MM.1S (cell line): ENCODE data around the gene SPANXN4.

Experiments used
- DNase-seq: peaks from one replicate; pipeline ENCODE4 v3.0.0-alpha.2; 2015
- H2AFZ ChIP-seq: fragments of 300-600 bp; sonication (generic); 2 replicates; pipeline ENCODE4 v1.6.0; 2016; ENCODE audit warnings: antibody characterized with exemption, low read length
- H3F3A ChIP-seq: fragments of 300-600 bp; sonication (generic); 2 replicates; pipeline ENCODE4 v1.6.1; 2016; ENCODE audit warnings: mild to moderate bottlenecking, antibody characterized with exemption, low read length, moderate library complexity, mixed read lengths; ENCODE audit not compliant: insufficient read depth
- H3K27ac ChIP-seq: fragments of 300-600 bp; sonication (generic); 2 replicates; pipeline ENCODE4 v1.5.1; 2016; ENCODE audit warnings: mild to moderate bottlenecking, low read length
- H3K27me3 ChIP-seq: fragments of 300-600 bp; sonication (generic); replicated peaks from 2 replicates; pipeline ENCODE4 v1.6.0; 2016; ENCODE audit warnings: low read length; ENCODE audit not compliant: insufficient read depth
- H3K36me3 ChIP-seq: fragments of 300-600 bp; sonication (generic); replicated peaks from 2 replicates; pipeline ENCODE4 v1.6.1; 2016; ENCODE audit warnings: mild to moderate bottlenecking, low read length, mixed read lengths; ENCODE audit not compliant: insufficient read depth
- H3K4me1 ChIP-seq: fragments of 300-600 bp; sonication (generic); 2 replicates; pipeline ENCODE4 v1.6.1; 2016; ENCODE audit warnings: low read length, mixed read lengths
- H3K4me2 ChIP-seq: fragments of 300-600 bp; sonication (generic); 2 replicates; pipeline ENCODE4 v1.6.0; 2016; ENCODE audit warnings: low read depth, low read length
- H3K4me3 ChIP-seq: fragments of 300-600 bp; sonication (generic); 2 replicates; pipeline ENCODE4 v1.5.1; 2016; ENCODE audit warnings: low read length, mixed read lengths
- H3K79me2 ChIP-seq: fragments of 300-600 bp; sonication (generic); 2 replicates; pipeline ENCODE4 v1.6.1; 2016; ENCODE audit warnings: mixed run types, low read length, mixed read lengths
- H3K9ac ChIP-seq: fragments of 300-600 bp; sonication (generic); 2 replicates; pipeline ENCODE4 v1.6.1; 2016; ENCODE audit warnings: low read length, mixed read lengths
- H3K9me2 ChIP-seq: fragments of 300-600 bp; sonication (generic); replicated peaks from 2 replicates; pipeline ENCODE4 v1.6.1; 2016; ENCODE audit warnings: mild to moderate bottlenecking, low read length, mixed read lengths; ENCODE audit not compliant: insufficient read depth
- H3K9me3 ChIP-seq: fragments of 300-600 bp; sonication (generic); replicated peaks from 2 replicates; pipeline ENCODE4 v1.6.1; 2016; ENCODE audit warnings: mild to moderate bottlenecking, low read length, mixed read lengths; ENCODE audit not compliant: insufficient read depth
- H4K20me1 ChIP-seq: fragments of 300-600 bp; sonication (generic); 2 replicates; pipeline ENCODE4 v1.6.1; 2016; ENCODE audit warnings: mild to moderate bottlenecking, low read length, moderate library complexity, mixed read lengths; ENCODE audit not compliant: insufficient read depth
- EZH2 ChIP-seq: fragments of 300-600 bp; sonication (generic); optimal IDR thresholded peaks from 2 replicates; pipeline ENCODE3; 2017; ENCODE audit warnings: low read depth, mild to moderate bottlenecking, antibody characterized with exemption, low read length, mixed read lengths
- EZH2phosphoT487 ChIP-seq: fragments of 300-600 bp; sonication (generic); IDR thresholded peaks from 2 replicates; pipeline ENCODE4 v1.6.1; 2018; ENCODE audit warnings: antibody characterized with exemption, low read length
- TF ChIP-seq, protein P1 (sequence below): fragments of 300-600 bp; sonication (generic); IDR thresholded peaks from 2 replicates; pipeline ENCODE4 v1.5.1; 2016; ENCODE audit warnings: antibody characterized with exemption, low read length, mixed read lengths

Gene SPANXN4, protein sequence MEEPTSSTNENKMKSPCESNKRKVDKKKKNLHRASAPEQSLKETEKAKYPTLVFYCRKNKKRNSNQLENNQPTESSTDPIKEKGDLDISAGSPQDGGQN

DNA sequence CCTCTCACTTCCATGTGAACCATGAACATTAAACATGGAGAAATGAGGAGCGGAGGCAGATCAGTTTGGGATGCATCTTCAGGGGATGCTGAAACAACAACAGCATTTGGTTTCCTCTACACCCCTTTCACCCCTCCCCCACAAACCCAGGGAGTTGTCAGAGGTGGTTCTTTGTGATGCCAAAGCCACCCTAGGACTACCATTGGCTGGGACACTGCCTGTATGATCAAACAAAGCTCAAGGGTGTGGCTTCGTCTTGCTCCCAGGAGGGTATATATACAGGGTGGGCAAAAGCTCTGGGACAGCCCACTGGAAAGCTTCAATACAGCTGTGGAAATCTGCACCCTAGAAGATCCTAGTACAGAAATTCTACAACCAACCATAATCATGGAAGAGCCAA, at the start of gene SPANXN4:
SPANXN4 (plus strand) TSS at position 301 of the 400 bp plus-strand sequence; CDS start at position 388, 87 bp downstream.
- DNase-seq: no peak
- Histone ChIP-seq H3F3A (no peaks in the 10 kb centered on the region), H2AFZ (no peak within 1 kb of the TSS), H3K27me3 (no peaks in the 10 kb centered on the region), H3K9me2 (no peaks in the 10 kb centered on the region), H4K20me1 (no peaks in the 10 kb centered on the region), H3K4me2 (no peak within 1 kb of the TSS), H3K9me3 (no peaks in the 10 kb centered on the region), H3K27ac (no peak within 1 kb of the TSS), H3K36me3 (no peaks in the 10 kb centered on the region), H3K9ac (no peak within 1 kb of the TSS), H3K4me1 (no peaks in the 10 kb centered on the region), H3K79me2 (no peaks in the 10 kb centered on the region), H3K4me3 (no peak within 1 kb of the TSS)
- TF ChIP-seq EZH2 (no peak), EZH2phosphoT487 (no peak)
- TF ChIP-seq, protein P1, sequence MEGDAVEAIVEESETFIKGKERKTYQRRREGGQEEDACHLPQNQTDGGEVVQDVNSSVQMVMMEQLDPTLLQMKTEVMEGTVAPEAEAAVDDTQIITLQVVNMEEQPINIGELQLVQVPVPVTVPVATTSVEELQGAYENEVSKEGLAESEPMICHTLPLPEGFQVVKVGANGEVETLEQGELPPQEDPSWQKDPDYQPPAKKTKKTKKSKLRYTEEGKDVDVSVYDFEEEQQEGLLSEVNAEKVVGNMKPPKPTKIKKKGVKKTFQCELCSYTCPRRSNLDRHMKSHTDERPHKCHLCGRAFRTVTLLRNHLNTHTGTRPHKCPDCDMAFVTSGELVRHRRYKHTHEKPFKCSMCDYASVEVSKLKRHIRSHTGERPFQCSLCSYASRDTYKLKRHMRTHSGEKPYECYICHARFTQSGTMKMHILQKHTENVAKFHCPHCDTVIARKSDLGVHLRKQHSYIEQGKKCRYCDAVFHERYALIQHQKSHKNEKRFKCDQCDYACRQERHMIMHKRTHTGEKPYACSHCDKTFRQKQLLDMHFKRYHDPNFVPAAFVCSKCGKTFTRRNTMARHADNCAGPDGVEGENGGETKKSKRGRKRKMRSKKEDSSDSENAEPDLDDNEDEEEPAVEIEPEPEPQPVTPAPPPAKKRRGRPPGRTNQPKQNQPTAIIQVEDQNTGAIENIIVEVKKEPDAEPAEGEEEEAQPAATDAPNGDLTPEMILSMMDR: no peak

DNA sequence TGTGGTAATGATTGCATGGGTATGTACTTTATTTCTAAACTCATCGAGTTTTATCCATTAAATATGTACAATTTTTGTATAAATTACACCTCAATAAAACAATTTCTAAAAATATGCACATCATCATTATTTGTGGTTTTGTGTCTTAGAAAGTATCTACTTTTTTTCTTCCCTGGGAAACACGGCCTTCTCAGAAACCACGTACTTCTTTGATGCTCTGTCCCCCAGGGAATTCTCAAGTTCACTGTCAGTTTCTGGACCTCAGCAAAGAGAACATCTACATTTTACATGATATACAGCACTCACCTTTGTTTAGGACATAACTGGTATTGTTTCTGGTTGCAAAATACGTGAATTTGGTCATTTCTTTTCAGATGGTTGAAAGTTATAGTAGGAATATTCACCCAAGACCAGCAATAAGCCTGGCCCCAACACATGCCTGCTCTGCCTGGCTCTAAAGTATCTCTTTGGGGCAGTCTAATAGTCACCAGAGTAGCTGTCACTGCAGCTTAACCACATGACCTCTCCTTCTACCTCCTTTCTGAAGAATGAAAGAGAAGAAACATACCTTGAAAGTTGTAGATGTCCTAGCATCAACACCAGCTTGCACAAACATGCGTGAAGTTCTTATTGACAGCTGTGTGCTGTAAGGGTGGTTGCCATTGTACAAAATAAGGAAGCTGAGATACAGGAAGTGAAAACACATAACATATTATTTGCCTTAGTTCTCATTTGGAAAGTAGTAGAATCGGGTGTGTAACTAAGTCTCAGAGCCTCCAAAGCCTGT, 48.4 kb upstream of the SPANXN4 start:
- Histone ChIP-seq H3K27ac (peak overlapping the region; percentile 70; the same call in 1 of the 2 replicates), H3K27me3 (no peaks in the 10 kb centered on the region), H3K36me3 (no peaks in the 10 kb centered on the region), H4K20me1 (no peaks in the 10 kb centered on the region), H3F3A (peaks cover 13% of the 10 kb centered on the region; the same call in 1 of the 2 replicates), H3K4me3 (peak overlapping the region; percentile 30; the same call in 1 of the 2 replicates), H2AFZ (peak overlapping the region; percentile 50), H3K9me2 (no peaks in the 10 kb centered on the region), H3K9ac (no peak overlapping the region), H3K4me2 (peak overlapping the region; percentile 68), H3K4me1 (peaks cover 19% of the 10 kb centered on the region; the same call in 1 of the 2 replicates), H3K79me2 (no peaks in the 10 kb centered on the region), H3K9me3 (no peaks in the 10 kb centered on the region)
- TF ChIP-seq EZH2: no peak
- TF ChIP-seq, protein P1: no peak
- no peak for TF ChIP-seq EZH2phosphoT487
- DNase-seq: peak; percentile 37

DNA sequence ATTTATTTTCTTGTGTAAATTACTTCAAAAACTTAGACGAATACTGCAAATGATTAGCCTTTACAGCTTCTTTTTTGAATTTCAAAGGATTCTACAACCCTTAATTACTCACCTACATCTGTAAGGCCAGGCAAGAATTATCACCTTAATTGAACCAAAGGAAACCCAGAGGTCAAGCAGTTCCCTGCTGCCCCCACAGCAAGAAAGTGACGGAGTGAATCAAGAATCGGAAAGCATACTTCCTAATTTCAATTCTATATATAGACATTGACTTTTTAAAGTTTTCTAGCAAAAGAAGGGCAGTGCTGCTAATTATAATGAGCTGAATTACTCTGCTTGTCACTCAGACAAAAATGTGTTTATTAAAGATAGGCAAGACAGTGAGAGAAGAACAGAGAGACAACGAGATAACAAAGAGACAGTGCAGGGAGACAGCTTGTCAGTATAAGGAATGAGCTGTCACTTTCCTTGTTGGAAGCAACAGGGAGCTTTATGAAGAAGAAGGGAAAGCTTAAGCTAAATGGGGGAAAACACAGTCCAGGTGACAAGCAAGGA, 47.5 kb upstream of the SPANXN4 start:
- TF ChIP-seq EZH2 (no peak), EZH2phosphoT487 (no peak)
- TF ChIP-seq, protein P1: no peak
- no peaks in the 10 kb centered on the region for H3K9me3 ChIP-seq
- H3K4me1 ChIP-seq: peaks cover 23% of the 10 kb centered on the region; the same call in 1 of the 2 replicates
- no peaks in the 10 kb centered on the region for H4K20me1 ChIP-seq
- peak; percentile 14 for DNase-seq
- 0 out of 2 replicates have a peak overlapping the region, but pooled peaks have one; percentile 9 for H3K4me3 ChIP-seq
- no peaks in the 10 kb centered on the region for H3K79me2 ChIP-seq
- H2AFZ ChIP-seq: 0 out of 2 replicates have a peak overlapping the region, but pooled peaks have one; percentile 50
- H3K9ac ChIP-seq: peak overlapping the region; percentile 7; the same call in 1 of the 2 replicates
- H3K36me3 ChIP-seq: no peaks in the 10 kb centered on the region
- H3K4me2 ChIP-seq: peak overlapping the region; percentile 68
- no peaks in the 10 kb centered on the region for H3K27me3 ChIP-seq
- H3K9me2 ChIP-seq: no peaks in the 10 kb centered on the region
- H3K27ac ChIP-seq: peak overlapping the region; percentile 70; the same call in 1 of the 2 replicates
- peaks cover 13% of the 10 kb centered on the region; the same call in 1 of the 2 replicates for H3F3A ChIP-seq
